ENCODE results near the gene COX10. TPM values are rescaled to one million over a fixed set of nuclear protein-coding genes. Genes with fewer than 3 reads are reported as not detected.

Gene COX10
- total RNA-seq, 1 donor: 15.5 TPM

GRCh38 chr17:14203388-14203787, 134.1 kb downstream of the COX10 start:
- no peak overlapping the region for H3K4me3 ChIP-seq (ENCODE audit: low read depth, low read length)
- TF ChIP-seq CTCF (IDR thresholded peaks at IDR 0.05; ENCODE audit: insufficient read depth, low read depth, low read length): peak; percentile 38
- peak; percentile 7 for DNase-seq (ENCODE audit: low read depth)

- DNase-seq (ENCODE audit: low read depth): no peak
- TF ChIP-seq CTCF (IDR thresholded peaks at IDR 0.05; ENCODE audit: insufficient read depth, low read depth, low read length): no peak
- no peak overlapping the region for H3K4me3 ChIP-seq (ENCODE audit: low read depth, low read length)
Measured at GRCh38 chr17:14204084-14204483, 134.8 kb downstream of the COX10 start.

GRCh38 chr17:14204546-14204945, 135.2 kb downstream of the COX10 start:
- no peak overlapping the region for H3K4me3 ChIP-seq (ENCODE audit: low read depth, low read length)
- TF ChIP-seq CTCF (IDR thresholded peaks at IDR 0.05; ENCODE audit: insufficient read depth, low read depth, low read length): no peak
- DNase-seq (ENCODE audit: low read depth): no peak

GRCh38 chr17:14205380-14205779, 136.1 kb downstream of the COX10 start:
- DNase-seq (ENCODE audit: low read depth): no peak
- no peak for TF ChIP-seq CTCF (IDR thresholded peaks at IDR 0.05; ENCODE audit: insufficient read depth, low read depth, low read length)
- H3K4me3 ChIP-seq (ENCODE audit: low read depth, low read length): no peak overlapping the region

- TF ChIP-seq CTCF (IDR thresholded peaks at IDR 0.05; ENCODE audit: insufficient read depth, low read depth, low read length): no peak
- H3K4me3 ChIP-seq (ENCODE audit: low read depth, low read length): no peak overlapping the region
- no peak for DNase-seq (ENCODE audit: low read depth)
Measured at GRCh38 chr17:14205992-14206461, 136.7 kb downstream of the COX10 start.

- no peak for TF ChIP-seq CTCF (IDR thresholded peaks at IDR 0.05; ENCODE audit: insufficient read depth, low read depth, low read length)
Measured at GRCh38 chr17:14206891-14207290, 137.6 kb downstream of the COX10 start.

GRCh38 chr17:14207791-14208190, 138.5 kb downstream of the COX10 start:
- H3K4me3 ChIP-seq (ENCODE audit: low read depth, low read length): no peak overlapping the region
- no peak for TF ChIP-seq CTCF (IDR thresholded peaks at IDR 0.05; ENCODE audit: insufficient read depth, low read depth, low read length)
- DNase-seq (ENCODE audit: low read depth): no peak

More at GRCh38 chr17:14206891-14207290, 137.6 kb downstream of the COX10 start:
- no peak for DNase-seq (ENCODE audit: low read depth)
- no peak overlapping the region for H3K4me3 ChIP-seq (ENCODE audit: low read depth, low read length)
